C1 segment of cervical spinal cord (tissue), 14 donors: ENCODE measurements around the gene AKR1C4.
"Not testable (repeated sequence)": the region's sequence is repeated elsewhere in the genome, so short reads cannot be mapped to it uniquely, and the experiment has no call there.

Experiments
- DNase-seq, 14 donors: peaks; one replicate each; lab custom pipeline; 2025; lab: John Stamatoyannopoulos, UW

AKR1C4 gene

GRCh38 chr10:5206799-5207198 lies 10.2 kb downstream of the AKR1C4 start:
- DNase-seq: no peak

DNA sequence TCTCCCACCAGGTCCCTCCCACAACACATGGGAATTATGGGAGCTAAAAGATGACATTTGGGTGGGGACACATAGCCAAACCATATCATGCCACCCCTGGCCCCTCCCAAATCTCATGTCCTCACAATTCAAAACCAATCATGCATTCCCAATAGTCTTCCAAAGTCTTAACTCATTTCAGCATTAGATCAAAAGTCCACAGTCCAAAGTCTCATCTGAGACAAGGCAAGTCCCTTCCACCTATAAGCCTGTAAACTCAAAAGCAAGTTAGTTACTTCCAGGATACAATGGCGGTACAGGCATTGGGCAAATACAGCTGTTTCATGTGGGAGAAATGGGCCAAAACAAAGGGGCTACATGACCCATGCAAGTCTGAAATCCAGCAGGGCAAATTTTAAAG lies 13.1 kb downstream of the AKR1C4 start:
- not testable (repeated sequence) for DNase-seq

DNA sequence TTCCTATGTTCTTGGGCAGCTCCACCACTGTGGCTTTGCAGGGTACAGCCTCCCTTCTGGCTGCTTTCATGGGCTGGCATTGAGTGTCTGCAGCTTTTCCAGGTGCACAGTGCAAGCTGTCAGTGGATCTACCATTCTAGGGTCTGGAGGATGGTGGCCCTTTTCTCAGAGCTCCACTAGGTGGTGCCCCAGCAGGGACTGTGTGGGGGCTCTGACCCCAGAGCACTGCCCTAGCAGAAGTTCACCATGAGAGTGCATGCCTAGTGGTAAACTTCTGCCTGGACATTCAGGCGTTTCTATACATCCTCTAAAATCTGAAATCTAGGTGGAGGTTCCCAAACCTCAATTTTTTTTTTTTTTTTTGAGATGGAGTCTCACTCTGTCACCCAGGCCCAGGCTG lies 13.6 kb downstream of the AKR1C4 start:
- not testable (repeated sequence) for DNase-seq

DNA sequence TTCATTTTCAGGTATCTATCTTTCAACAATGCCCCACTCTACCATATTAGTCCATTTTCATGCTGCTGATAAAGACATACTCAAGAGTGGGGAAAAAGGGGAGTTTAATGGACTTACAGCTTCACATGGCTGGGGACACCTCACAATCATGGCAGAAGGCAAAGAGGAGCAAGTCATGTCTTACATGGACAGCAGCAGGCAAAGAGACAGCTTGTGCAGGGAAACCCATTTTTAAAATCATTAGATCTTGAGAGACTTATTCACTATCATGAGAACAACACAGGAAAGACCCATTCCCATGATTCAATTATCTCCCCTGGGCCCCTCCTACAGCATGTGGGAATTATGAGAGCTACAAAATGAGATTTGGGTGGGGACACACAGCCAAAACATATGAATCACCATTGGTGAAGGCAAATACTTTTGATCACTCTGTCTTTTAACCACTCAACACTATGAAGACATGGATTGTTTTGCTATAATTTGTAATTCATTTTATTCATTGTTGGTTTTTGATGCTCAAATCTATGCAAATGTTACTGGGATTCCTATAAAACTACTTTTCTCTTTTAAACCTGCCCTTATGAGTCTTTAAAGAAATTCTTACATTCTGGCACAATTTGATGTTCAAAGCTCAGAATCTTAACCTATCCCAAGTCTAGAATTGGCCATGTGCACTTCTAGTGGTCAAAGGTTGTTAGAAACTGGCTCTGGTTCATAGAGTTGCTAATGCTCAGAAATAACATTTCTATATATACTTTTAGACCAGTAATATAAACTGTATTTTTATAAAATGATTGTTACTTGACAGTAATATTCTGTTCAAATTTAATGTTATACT lies 15.3 kb downstream of the AKR1C4 start:
- no peak for DNase-seq

DNA sequence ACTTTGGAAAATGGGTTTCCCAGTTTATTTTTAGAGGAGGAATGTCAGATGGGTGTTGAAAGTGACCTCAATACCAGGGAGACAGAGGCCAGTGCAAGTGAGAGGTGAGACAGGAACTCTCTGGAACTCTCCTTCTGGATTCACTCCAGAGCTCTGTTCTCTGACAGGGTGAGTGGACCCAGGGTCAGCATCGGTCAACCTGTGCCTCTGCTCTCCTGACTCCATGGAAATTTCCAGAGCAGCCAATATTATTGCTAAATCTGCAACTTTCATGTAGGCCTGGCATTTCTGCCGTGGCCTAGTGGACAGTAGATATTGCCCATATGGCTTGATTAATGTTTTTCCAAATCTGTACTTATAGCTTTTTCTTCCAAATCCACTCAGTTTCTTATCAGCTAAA lies 20.2 kb downstream of the AKR1C4 start:
- no peak for DNase-seq

- no peak for DNase-seq
Measured at GRCh38 chr10:5219262-5219661, 22.6 kb downstream of the AKR1C4 start.

DNA sequence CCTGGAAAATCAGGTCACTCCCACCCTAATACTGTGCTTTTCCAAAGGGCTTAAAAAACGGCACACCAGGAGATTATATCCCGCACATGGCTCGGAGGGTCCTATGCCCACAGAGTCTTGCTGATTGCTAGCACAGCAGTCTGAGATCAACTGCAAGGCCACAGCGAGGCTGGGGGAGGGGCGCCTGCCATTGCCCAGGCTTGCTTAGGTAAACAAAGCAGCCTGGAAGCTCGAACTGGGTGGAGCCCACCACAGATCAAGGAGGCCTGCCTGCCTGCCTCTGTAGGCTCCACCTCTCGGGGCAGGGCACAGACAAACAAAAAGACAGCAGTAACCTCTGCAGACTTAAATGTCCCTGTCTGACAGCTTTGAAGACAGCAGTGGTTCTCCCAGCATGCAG lies 26.3 kb downstream of the AKR1C4 start:
- not testable (repeated sequence) for DNase-seq

- DNase-seq: no peak
Measured at GRCh38 chr10:5229019-5229418, 32.4 kb downstream of the AKR1C4 start.

- no peak for DNase-seq
Measured at GRCh38 chr10:5233324-5233723, 36.7 kb downstream of the AKR1C4 start.

GRCh38 chr10:5234106-5234860 lies 37.6 kb downstream of the AKR1C4 start:
- no peak for DNase-seq

DNA sequence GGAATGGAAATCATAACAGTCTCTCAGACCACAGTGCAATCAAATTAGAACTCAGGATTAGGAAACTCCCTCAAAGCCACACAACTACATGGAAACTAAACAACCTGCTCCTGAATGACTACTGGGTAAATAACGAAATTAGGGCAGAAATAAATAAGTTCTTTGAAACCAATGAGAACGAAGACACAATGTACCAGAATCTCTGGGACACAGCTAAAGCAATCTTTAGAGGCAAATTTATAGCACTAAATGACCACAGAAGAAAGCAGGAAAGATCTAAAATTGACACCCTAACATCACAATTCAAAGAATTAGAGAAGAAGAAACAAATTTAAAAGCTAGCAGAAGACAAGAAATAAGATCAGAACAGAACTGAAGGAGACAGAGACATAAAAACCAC lies 40.9 kb downstream of the AKR1C4 start:
- DNase-seq: not testable (repeated sequence)

DNA sequence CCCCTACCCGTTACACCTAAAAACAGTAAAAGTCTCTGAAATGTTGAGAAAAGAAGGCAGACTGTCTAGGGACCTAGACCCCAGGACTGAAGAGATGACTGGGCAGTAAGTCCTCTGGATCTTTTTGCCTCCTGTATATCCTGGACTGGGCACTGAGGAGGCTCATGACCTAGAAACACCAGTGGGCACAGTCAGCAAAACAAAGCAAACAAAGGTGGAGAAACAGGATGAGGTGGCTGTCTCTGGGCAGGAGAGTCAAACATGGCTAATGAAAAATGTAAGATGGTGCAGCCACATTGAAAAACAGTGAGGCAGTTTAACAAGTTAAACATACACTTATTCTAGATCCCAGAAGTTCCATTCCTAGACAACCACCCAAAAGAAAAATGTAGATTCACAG lies 45.9 kb downstream of the AKR1C4 start:
- no peak for DNase-seq

DNA sequence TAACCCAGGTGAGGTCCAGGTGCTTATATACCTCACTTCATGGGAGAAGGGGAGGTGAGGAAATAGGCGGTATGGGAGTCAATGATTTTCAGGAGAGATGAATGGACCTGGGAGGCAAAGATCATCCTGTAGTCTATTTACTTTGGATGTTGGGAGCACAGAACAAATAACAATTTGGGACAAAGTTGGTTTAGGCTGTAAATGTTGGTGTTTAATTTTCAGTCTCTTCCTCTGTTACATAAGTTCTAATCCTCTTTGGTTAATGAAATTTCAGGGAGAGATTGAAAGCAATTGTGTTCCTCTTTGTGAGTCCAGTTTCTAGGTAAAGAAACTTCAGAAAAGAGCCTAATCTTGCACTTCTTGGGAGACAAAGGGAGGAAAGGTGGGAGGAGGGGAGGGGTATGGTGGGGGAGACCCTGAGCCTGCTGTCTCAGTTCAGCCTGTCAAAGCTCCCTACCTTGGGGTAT lies 46.9 kb downstream of the AKR1C4 start:
- DNase-seq: no peak

- DNase-seq: no peak
Measured at GRCh38 chr10:5252177-5253037, 55.8 kb downstream of the AKR1C4 start.

- DNase-seq: no peak
Measured at GRCh38 chr10:5254488-5254887, 57.9 kb downstream of the AKR1C4 start.

GRCh38 chr10:5257768-5258167 lies 61.1 kb downstream of the AKR1C4 start:
- not testable (repeated sequence) for DNase-seq

DNA sequence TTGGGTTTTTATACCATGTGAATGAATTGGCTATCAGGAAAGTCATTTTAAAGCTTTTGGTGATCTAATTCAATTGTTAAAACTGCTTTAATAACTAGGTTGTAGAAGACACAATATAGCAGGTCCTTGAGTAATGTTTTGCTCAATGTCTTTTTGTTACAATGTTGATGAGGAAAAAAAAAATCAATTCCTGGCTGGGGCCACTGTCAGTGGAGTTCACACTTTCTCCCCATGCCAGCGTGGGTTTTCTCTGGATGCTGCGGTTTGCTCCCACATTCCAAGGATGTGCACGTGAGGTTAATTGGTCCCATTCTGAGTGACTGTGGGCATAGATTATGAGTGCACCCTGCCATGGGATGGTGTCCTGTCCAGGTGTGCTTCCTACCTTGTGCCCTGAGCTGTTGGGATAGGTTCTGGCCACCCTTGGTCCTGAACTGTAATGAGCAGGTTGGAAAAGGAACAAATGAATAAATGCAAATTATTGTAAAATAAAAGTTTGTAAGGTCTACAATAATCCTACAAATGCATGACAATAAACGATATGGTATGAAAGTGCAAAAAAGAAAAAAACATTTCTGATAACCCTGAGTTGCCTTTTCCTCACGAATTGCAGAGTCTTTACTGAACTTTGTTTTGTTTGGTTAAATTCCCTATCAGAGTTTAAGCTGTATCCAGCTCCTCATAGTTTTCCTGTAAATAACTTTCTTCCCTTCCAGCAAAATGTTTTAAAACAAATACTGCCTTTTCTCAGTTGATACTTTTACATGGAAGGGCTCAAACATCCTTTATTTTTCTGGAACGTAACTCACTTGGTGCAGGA lies 62.7 kb downstream of the AKR1C4 start:
- no peak for DNase-seq

DNA sequence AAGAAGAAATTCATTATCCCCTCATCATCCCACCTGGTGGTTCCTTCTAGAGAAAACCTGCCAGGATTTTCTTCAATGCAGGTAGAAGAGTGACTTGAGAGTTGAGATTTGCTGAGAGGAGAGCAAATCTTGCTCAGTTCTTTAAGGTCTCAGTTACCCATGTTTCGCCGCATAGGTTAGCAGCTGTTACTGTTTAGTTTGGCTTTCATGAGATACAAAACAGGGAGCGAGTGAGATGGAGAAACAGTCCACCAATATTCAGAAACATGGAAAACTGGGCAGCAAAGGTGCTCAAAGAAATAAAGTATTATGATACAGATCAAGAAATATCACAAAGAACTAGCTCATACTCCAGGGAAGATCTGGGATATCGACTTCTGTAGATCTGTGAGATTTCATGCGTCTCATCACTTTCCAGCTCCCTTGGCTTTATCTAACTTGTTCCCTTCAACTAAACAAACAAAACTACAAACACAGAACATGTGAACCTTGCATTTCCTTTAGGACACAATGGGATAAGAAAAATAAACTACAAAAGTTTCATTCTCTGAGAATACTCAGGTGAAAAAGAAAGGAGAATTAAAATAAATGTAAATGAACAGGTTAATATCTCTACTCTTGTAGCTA lies 63.4 kb downstream of the AKR1C4 start:
- no peak for DNase-seq

DNA sequence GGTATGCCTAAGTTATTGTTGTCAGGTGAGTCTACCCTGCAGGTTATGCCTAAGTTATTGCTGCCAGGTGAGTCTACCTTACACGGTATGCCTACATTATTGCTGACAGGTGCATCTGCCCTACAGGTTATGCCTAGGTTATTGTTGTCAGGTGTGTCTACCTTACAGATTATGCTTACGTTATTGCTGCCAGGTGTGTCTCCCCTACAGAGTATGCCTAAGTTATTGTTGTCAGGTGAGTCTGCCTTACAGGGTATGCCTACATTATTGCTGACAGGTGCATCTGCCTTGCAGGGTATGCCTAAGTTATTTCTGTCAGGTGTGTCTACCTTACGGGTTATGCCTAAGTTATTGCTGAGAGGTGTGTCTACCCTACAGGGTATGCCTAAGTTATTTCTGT lies 64.2 kb downstream of the AKR1C4 start:
- no peak for DNase-seq

- DNase-seq: no peak
Measured at GRCh38 chr10:5265139-5265538, 68.5 kb downstream of the AKR1C4 start.

GRCh38 chr10:5266351-5266750 lies 69.7 kb downstream of the AKR1C4 start:
- DNase-seq: no peak
